COLO829 (cell line): ENCODE data around the gene CTF1.
"Not testable (repeated sequence)": the region's sequence is repeated elsewhere in the genome, so short reads cannot be mapped to it uniquely, and the experiment has no call there.

Source experiments
- DNase-seq: peaks from one replicate; pipeline ENCODE4 v3.0.0; 2012; ENCODE audit warnings: low spot score

The CTF1 gene

GRCh38 chr16:30931068-30931650 lies 34.7 kb downstream of the CTF1 start:
- DNase-seq, result no peak

DNA sequence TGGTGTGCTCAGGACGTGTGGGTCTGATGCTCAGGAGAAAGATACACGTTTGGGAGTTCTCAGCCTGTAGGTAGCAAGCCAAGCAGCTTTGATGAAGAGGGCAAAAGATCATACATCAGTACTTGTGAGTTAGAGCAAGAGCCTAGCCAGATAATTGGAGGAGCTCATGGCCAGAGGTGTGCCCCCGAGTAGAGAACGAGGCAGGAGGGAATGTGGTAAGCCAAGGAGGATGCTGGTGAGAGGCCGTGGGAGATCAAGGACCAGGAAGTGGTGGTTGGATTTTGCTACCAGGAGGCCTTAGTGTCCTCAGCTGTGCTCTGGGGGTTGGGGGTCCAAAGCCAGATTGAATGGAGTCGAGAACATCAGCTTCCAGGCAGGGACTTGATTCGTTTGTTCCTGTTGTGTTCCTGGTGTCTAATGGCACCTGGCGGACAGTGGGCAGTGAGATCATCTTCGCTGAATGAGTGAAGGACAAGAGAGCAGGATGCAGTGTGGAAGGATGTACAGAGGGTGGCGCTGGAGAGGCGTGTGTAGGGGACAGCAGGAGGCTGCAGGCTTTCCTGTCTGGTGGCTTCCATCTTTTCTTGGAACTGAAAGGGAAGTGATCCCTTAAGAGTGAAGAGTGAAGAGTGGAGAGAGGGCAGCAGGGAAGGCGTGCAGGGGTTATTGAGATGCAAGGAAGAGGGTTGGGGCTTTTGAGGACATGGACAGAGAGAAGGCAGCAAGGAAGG lies 38.6 kb downstream of the CTF1 start:
- DNase-seq, result peak; percentile 59

DNA sequence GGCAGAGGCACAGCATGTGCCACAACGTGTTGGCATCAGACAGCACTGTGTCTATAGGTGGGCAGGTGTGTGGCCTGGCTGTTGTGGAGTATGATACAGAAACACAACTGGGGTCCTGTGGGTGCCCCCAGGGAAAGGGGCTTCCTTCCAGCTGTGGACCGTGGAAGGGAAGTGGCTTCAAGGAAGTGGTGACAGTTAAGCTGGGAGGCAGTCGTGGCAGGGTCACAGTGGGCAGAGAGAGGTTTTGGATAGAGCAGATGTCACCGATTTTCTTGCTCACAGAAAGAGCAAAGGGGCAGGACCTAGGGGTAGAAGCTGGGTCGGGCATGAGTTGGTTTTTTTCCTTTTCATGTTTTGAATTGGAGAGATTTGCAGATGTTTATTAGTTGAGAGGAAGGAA lies 41.3 kb downstream of the CTF1 start:
- no peak for DNase-seq

DNA sequence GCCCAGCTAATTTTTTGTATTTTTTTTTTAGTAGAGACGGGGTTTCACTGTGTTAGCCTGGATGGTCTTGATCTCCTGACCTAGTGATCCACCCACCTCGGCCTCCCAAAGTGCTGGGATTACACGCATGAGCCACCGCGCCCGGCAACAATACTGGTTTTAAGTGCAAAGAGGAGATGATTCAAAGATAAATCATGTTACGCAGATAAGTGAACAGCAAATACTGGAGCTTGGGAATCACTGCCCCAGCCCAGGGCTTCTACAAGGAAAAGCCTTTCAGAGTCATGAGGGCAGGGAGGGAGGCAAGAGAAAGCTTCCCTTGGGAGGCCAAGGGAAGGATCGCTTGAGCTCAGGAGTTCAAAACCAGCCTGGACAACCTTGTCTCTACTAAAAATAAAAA lies 43.2 kb downstream of the CTF1 start:
- not testable (repeated sequence) for DNase-seq

DNA sequence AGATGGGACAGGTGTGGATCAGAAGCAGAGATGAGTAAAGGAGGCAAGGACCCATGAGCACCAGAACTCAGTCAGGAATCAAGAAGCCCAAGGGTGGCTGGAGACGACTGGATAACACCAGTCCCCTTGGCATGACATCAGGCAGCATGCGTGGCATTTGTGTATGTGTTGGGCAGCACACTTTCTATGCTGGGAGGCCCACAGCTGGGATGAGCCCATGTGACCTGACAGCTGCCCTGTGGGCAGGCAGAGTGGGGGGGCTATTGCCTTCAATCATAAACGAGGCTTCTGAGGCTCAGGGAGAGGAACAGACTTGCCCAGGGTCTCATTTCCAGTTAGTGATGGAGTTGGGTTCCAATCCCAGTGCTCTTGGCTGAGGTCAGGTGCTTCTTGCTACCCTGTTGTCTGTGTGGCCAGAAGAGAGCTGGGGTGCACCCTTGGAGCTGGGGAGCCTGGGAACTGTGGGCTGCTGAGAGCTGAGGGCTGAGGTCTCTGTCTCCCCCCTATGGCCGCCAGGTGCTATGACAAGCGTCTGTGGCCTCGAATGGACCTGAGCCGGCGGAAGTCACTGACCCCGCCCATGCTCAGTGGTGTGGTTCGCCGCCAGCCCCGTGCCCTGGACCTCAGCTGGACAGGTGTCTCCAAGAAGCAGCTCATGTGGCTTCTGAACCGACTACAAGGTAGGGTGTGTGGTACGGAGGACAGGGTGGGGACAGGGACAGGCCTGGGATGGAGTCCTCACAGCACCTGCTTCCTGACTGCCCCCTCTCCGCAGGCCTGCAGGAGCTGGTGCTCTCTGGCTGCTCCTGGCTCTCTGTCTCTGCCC lies 45.4 kb downstream of the CTF1 start:
- peak; percentile 76 for DNase-seq

GRCh38 chr16:30942426-30942806 lies 46.0 kb downstream of the CTF1 start:
- DNase-seq, result no peak

DNA sequence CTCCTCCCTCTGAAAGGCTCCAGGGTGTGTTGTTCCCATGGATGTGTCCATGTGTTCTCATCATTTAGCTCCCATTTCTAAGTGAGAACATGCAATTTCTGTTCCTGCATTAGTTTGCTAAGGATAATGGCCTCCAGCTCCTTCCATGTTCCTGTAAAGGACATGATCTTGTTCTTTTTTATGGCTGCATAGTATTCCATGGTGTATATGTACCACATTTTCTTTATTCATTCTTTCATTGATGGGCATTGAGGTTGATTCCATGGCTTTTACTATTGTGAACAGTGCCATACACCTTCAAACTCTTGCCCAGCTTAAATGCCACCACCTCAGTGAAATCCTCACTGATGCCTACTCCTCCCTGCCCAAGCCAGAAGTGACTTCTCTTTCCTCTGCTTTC lies 47.9 kb downstream of the CTF1 start:
- no peak for DNase-seq

- no peak for DNase-seq
Measured at GRCh38 chr16:30946671-30947540, 50.5 kb downstream of the CTF1 start.

- no peak for DNase-seq
Measured at GRCh38 chr16:30947541-30947858, 51.1 kb downstream of the CTF1 start.

DNA sequence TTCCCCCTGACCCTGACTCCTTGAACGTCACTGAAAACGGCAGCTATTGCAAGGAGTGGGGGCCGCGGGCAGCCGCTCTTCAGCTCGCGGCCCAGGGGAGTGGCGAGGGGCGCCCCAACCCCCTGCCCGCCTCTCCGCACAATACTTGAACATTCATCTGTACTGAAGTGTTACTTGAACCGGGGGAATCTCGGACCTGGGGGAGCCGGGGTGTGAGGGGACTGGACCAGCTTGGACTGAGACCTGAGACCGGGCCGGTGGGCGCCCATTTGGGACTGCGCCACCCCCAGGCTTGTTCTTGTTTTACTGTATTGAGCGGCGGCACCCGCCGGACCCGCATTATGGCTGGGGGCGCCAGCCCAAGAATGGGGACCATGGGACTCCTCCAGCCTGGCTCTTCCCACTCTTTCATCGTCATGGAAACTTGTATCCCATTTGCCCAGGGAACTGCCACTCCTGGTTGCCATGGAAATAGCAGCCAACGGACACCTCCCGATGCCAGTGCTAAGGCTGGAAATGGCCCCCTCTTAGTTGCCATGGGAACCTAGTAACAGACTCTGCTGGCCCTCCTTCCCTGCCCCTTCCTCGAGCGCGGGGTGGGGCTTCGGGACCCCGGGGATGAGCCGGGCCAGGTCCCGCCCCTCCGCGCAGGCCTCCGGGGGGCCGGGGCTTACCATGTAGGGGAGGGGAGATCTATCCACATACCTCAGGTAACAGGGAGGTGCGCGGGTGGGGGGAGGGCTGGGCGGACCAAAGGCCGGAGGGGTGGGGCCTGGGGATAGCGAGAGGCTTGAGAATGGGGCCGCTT lies 51.6 kb downstream of the CTF1 start:
- peak; percentile 84 for DNase-seq

GRCh38 chr16:30948667-30949649 lies 52.5 kb downstream of the CTF1 start, which contains the start of gene ORAI3:
TSS of gene ORAI3 (plus strand) at chr16:30949068. CDS start at chr16:30949290, 222 bp downstream.
- DNase-seq, result no peak

DNA sequence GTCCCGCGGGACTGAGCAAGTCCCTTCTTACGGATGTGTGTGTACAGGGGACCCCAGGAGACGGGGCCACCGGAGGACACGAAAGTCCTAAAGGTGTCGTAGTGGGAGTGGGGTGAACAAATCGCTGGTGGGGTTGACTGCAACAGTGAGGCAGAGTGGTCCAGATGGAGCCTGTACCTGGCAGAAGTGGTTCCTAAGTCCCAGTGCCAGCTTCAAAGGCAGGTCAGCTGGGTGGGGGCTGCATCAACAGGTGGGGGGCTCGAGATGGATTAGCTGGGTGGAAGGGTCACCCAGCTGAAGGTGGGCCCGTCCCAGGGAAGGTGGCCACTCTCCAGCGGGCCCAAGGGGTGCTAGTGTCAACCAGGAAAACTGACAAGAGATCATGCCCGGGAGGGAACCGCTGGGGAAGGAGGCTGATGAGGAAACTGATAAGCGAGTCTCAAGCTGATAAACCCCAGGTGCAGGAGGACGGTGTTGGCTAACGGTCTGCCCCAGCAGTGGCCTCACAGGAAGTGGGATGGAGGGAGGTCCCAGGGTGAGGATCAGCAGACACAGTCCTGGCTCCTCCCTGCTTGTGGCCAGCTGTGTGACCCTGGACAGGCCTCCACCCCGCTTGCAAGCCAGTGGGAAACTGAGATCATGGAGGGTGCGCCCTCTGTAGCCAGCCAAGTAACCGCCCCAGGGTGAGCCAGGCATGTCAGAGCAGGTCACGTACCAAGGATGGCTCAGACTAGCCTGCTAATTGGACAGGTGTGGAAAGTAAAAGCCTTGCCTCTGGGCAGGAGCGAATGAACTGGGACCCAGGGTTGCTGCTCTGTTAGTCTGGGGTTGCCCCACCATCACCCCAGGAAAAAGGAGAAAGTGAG lies 53.5 kb downstream of the CTF1 start:
- DNase-seq, result no peak

- no peak for DNase-seq
Measured at GRCh38 chr16:30950516-30951065, 54.2 kb downstream of the CTF1 start.

DNA sequence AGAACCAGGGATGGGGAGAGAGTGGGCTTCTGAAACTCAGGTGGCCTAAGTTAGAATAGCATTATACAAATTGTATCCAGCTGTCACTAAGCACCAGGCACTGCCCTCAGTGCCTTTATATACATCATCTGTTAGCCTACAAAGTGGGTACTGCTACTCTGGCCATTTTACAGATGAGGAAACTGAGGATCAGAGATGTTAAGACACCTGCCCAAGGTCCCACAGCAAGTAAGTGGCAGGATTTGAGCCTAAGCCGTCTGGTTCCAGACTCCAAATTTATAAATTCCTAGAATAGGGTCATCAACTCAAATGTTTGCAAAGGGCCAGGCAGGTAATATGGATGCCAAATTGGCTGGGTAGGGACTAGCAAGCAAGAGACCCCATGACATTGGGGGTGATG lies 54.8 kb downstream of the CTF1 start:
- DNase-seq, result no peak

GRCh38 chr16:30951750-30952149 lies 55.3 kb downstream of the CTF1 start:
- DNase-seq, result no peak

- DNase-seq, result no peak
Measured at GRCh38 chr16:30953111-30953510, 56.7 kb downstream of the CTF1 start.
